Hematopoietic multipotent progenitor cell treated with erythropoietin and hydrocortisone succinate and interleukin-3 and kit ligand, for 4 days (in vitro differentiated cells): ENCODE data around the gene GPSM1.
A peak's percentile ranks its signal among the peaks of the same experiment; 100 is the strongest.
"Not testable (repeated sequence)": the region's sequence is repeated elsewhere in the genome, so short reads cannot be mapped to it uniquely, and the experiment has no call there.

Source experiments
- DNase-seq: peaks from one replicate; pipeline ENCODE4 v3.0.0-alpha.2; 2015

GPSM1 gene

GRCh38 chr9:136319955-136320354 lies 7.4 kb upstream of the GPSM1 start:
- not testable (repeated sequence) for DNase-seq

GRCh38 chr9:136320972-136321371 lies 6.4 kb upstream of the GPSM1 start:
- not testable (repeated sequence) for DNase-seq

DNA sequence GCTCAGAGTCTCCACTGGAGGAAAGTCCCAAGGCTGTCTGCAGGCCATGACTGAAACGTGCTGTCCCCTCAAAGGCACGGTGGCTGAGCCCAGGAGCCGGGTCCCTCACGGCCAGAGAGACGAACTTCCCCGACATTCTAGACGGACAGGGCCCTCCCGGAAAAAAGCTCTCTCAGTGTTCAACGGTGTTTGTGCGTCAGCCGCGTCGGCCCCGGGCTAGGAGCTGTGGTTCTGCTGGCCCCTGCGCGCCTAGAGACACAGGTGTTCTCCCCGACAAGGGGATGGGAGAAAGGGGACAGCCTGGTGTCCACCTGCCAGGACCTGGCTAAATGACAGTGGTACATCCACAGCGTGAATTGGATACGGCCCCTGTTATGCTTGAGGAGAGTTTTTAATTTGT lies 5.8 kb upstream of the GPSM1 start:
- no peak for DNase-seq

DNA sequence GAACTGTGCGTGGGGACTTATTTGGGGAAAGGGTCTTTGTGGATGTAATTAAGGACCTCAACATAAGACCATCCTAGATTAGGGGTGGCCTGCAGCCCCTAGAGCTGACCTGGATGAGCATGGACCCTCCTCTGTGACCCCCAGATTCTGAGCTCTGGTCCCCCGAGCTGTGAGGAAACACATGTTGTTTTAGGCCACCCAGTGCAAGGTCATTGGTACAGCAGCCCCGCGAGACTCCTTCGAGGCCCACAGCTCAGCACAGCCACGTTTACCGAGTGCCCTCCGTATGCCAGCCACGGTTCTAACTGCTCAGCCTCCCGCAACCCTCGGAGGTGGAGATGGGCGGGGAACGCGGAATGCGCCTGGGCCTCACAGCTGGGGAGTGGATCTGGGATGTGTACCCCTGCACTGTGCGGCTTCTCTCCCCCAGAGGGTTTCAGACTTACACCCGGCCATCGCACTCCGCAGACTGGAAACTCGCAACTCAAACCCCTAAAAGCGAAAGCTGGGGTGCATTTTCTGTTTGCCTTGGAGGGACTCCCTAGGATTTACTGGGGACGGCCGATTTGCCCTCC lies 4.5 kb upstream of the GPSM1 start:
- DNase-seq, result no peak

- no peak for DNase-seq
These were observed 4.0 kb upstream of the GPSM1 start for GRCh38 chr9:136323371-136323789.

DNA sequence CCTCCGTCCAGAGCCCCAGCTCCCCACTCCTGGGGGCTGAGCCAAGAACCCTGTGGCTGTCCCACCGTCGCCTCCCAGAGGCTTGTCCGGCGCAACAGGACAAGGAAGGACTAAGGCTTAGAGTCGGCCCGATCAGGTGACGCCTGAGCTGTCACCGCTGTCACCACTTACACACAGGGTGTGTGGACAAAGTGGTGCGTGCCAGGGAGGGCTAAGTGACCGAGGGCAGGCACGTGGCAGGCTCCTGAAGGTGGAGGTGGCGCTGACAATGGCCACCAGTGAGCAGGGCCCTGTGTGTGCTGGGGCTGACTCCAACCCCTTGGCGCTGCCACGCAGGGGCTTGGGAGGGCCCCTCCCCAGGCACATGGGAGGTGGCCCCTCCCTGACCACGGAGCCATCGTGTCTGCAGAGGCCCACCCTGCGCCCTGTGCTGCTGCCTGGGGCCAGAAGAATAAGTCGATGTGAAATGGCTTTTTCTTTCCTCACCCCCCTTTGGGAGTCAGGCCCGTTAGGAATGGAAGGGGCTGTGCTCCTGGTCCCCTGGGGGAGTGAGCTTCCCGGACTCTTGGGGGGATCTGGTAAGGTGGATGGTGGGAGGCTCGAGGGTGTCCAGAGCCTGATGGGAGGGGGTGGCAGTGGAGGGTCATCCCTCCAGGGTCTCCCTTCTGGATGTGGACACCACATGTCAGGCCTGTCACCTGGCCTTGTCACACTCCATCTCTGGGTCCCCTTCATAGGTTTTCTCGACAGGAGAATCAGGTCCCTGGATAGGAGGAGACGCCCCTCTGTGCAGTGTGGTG lies 2.6 kb upstream of the GPSM1 start:
- peak; percentile 33 for DNase-seq

GRCh38 chr9:136325358-136325757 lies 2.0 kb upstream of the GPSM1 start:
- no peak for DNase-seq

GRCh38 chr9:136326061-136326760 lies 1.1 kb upstream of the GPSM1 start:
- DNase-seq, result peak; percentile 61

GRCh38 chr9:136326761-136327303 lies 507 bp upstream of the GPSM1 start:
- DNase-seq, result no peak

- DNase-seq, result no peak
These were observed 777 bp downstream of the GPSM1 start for GRCh38 chr9:136328011-136328621.

- peak; percentile 73 for DNase-seq
These were observed 1.3 kb downstream of the GPSM1 start for GRCh38 chr9:136328622-136329041.

- DNase-seq, result no peak
These were observed 1.9 kb downstream of the GPSM1 start for GRCh38 chr9:136329211-136329627.

- no peak for DNase-seq
These were observed 2.5 kb downstream of the GPSM1 start for GRCh38 chr9:136329636-136330405.

- no peak for DNase-seq
These were observed 3.2 kb downstream of the GPSM1 start for GRCh38 chr9:136330406-136330990.

- DNase-seq, result no peak
These were observed 3.7 kb downstream of the GPSM1 start for GRCh38 chr9:136331030-136331429.

DNA sequence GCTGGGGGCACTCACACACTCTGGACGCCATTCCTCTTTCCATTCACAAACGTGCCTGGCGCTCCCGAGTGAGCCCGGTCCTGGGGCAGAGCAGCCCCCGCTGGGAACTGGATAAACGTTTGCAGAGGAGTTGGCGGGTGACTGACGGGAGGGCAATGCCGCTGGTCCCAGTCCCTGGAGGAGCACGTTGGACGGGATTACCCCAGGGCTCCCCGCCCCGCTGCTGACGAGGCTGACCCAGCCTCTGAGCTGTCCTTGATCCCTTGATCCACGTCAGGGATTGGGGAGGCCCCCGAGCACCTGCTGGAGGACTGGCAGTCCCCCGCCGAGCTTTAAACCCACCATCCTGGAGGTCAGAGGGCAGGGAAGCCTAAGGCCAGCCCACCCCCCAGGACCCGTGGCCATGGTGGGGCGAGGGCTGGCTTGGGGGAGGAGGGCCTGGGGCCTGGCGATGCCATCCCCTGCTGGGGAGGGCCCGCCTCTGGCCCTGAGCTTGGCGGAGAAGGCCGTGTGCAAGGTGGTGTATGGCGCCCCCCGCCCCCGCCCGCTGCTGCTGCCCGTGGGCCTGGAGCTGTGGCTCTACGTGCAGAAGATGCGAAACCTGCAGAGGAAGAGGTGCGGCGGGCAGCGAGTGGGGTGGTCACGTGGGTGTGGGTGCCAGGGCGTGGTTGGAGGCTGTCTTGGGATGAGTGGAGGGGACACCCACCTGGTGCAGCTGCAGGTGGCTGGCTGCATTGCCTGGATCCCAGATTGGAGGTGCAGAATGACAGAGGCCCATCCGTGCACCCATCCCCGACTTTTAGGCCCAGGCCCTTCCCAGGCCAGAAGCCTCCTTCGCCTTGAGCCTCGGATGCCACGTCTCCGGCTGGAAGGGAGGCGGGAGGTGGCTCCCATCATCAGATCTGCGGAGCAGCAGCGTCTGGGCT lies 4.5 kb downstream of the GPSM1 start:
- DNase-seq, result no peak

DNA sequence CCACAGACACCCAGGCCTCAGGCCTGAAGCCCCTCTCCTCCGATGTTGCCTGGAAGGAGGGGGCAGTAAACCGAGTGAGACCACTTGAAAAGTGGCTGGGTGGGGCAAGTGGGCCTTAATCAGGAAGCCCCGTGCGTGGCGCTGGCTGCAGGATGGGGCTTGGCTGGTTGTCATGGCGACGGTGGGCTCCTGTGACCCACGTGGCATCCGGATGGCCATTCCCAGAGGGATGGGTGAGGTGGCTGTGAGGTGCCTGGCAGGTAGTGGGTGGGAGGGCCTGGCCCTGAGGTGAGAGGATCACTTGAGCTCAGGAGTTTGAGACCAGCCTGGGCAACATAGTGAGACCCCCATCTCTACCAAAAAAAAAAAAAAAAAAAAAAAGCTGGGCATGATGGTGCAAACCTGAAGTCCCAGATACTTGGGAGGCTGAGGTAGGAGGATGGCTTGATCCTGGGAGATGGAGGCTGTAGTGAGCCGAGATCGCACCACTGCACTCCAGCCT lies 5.2 kb downstream of the GPSM1 start:
- DNase-seq, result no peak

DNA sequence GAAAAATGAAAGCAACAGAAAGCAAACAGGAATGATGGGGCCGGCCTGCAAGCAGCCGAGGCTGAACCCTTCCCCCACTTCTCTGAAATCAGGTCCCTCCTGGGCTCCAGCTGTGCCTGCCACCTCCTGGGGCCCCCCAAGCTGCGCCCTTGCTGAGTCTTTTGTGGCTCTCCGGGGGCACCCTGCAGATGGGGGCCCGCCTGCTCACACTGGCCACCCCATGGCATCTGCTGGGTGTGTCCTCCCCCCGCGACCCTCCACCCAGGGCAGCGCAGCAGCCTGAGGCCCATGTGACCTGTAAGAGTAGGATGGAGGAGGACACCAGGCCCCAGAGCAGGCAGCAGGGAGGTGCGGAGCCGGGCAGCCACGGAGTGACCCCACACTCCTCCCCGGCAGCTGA lies 5.7 kb downstream of the GPSM1 start:
- no peak for DNase-seq

GRCh38 chr9:136333486-136333885 lies 6.1 kb downstream of the GPSM1 start:
- no peak for DNase-seq

- no peak for DNase-seq
These were observed 7.2 kb downstream of the GPSM1 start for GRCh38 chr9:136334541-136334940.
